Subcutaneous adipose tissue (tissue), 4 donors: Measurements from ENCODE around the gene SUPT20H. TPM values are rescaled to one million over a fixed set of nuclear protein-coding genes. Genes with fewer than 3 reads are reported as not detected.

Experiments used
- CTCF ChIP-seq: fragments of 450-650 bp; IDR thresholded peaks from one replicate; pipeline ENCODE4 v1.5.1; 2016; ENCODE audit warnings: low read depth, mild to moderate bottlenecking, control low read depth, antibody characterized with exemption, moderate library complexity
- total RNA-seq, 4 donors: library from RNA; depleted of rRNA; stranded (reverse); fragments of >200 nt; gene quantifications; one replicate each; pipeline ENCODE4 v1.1.0, GENCODE V29; 2016

Gene SUPT20H
- total RNA-seq, 4 donors from 2014 or later, result 41.6 to 47.3 (median 44.2) TPM

GRCh38 chr13:37089495-37089894 lies 30.0 kb upstream of the SUPT20H start:
- no peak for TF ChIP-seq CTCF

- TF ChIP-seq CTCF, result no peak
Measured at GRCh38 chr13:37087486-37087885, 28.0 kb upstream of the SUPT20H start.

GRCh38 chr13:37085606-37086005 lies 26.1 kb upstream of the SUPT20H start:
- TF ChIP-seq CTCF, result no peak

GRCh38 chr13:37076818-37077217 lies 17.3 kb upstream of the SUPT20H start:
- no peak for TF ChIP-seq CTCF

GRCh38 chr13:37075164-37075563 lies 15.7 kb upstream of the SUPT20H start:
- TF ChIP-seq CTCF, result no peak

- TF ChIP-seq CTCF, result no peak
Measured at GRCh38 chr13:37074703-37075102, 15.2 kb upstream of the SUPT20H start.

- TF ChIP-seq CTCF, result no peak
Measured at GRCh38 chr13:37072024-37072423, 12.5 kb upstream of the SUPT20H start.
